GM21367 (cell line): Measurements from ENCODE around the gene FBP2.
"Not testable (repeated sequence)": the region's sequence is repeated elsewhere in the genome, so short reads cannot be mapped to it uniquely, and the experiment has no call there.

Source experiments
- ATAC-seq: cut with Tn5 transposase; IDR thresholded peaks from one replicate; pipeline ENCODE4 v1.9.1; 2021; ENCODE audit not compliant: unreplicated experiment

FBP2 gene

GRCh38 chr9:94564279-94564678 lies 29.3 kb downstream of the FBP2 start:
- not testable (repeated sequence) for ATAC-seq

GRCh38 chr9:94563548-94563947 lies 30.1 kb downstream of the FBP2 start:
- ATAC-seq: no peak

GRCh38 chr9:94560237-94560636 lies 33.4 kb downstream of the FBP2 start:
- no peak for ATAC-seq

DNA sequence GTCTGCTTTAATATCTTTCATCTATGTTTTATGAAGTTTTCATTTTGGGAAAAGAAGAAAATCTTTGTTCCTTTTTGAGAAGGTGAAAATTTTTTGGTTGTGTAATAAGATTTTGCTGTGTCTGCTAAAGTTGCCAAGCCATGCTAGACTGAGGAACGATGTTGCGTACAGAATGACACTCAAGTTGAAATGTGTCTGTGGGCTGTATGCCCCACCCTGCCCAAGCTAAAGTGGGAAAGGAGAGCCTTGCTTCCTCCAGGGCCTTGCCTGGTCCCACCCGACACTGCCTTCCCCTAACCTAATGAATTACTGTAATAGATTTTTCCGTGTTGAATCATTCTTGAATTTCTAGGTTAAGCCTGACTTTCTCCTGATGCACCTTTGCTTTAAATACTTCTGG lies 36.2 kb downstream of the FBP2 start:
- no peak for ATAC-seq

DNA sequence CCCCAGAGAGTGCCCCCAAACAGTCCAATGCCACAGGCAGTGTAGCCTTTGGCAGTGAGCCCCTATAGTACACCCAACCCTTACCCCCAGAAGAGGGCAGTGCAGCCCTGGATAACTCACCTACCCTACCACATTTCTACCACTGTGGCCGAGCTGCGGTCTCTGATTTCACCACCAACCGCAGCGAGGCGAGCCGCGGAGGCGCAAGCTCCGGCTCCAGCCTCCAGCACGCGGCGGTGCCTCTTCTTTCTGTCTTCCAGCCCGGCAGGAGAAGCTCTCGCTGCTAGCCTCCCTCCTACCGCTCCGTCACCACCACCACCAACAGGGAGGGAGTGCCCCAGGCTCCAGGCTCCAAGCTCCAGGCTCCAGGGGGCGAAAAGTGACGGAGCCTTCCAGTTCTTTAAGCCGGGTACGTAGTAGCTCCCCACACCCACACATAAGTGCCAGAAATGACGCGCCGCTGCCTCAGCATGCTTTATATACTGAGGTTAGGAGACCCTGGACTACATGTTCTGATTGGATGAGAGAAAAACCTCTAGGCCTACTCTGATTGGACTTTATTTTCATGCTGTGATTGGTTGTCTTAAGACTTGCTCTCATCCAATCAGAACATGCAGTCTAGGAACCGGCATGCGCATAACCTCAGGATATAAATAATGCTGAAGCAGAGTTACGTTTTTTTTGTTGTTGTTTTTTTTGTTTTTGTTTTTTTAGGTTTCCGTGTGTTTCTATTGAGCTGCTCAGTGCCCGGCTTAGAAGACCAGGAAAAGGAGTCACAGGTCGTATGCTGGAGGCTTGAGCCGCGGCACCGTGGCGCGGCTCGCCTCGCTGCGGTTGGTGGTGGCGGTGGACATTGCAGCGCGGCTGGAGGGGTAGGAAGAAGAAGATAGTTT lies 38.9 kb downstream of the FBP2 start, which contains the start of gene PCAT7:
Gene PCAT7, plus strand, starts transcription at position 645 of the 893 bp plus-strand sequence.
- no peak for ATAC-seq

- ATAC-seq: no peak
Observed at GRCh38 chr9:94554078-94554438, 39.6 kb downstream of the FBP2 start.

DNA sequence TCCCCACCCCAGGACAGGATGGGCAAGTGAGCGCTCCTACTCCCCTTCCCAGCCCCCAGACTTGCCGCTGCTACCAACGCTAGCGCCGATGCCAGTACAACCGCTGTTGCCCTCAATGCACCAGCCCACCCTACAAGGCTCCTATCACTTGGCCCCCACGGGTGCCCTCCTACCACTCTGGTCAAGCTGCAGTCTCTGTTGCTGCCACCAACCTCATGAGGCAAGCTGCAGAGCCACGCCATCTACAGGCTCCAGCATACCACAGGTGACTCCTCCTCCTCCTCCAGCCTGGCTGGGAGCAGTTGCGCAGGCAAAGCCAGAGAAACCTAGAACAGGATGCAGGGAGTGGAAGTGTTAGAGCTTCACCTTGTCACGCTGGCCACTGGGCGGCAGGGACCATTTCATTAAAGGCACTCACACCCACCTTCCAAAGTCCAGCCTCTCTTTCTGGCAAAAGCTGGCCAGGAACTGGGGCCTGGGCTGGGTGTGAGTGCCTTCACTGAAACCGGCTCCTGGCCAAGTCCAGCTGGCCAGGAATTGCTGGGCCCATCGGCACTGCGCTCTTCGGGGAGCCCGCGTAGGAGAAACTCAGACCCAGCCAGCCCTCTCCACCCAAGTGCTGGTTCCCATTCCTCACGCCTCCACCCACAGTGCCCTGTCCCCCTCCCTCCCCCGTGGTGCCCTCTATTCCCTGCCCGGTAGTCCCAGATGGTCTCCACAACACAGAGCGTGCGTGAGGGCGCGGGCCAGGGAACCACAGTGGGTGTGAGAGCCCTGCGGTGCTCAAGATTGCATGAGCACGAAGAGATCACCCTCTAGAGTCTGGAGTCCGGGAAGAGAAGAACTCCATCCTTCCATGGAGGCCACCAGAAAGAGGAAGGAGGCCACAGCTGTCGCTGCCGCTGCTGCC lies 40.3 kb downstream of the FBP2 start:
- ATAC-seq: no peak

DNA sequence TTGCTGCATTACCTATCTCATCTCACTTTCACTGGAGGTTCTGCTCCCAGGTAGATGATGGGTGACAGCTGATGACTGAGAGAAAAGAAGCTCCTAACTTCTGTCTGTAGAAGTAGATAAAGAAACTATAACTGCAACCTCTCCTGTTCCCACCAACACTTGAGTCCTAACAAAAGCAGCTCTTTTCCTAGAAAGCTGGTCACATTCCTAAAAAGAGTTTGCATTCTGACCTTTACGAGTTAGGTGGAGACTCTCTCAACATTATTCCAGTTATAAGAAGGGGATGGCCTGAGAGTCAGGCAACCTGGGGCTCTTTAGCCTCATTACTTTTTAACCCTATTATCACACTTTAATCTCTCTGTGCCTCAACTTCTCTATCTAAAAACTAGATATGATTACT lies 47.7 kb downstream of the FBP2 start:
- ATAC-seq: no peak

DNA sequence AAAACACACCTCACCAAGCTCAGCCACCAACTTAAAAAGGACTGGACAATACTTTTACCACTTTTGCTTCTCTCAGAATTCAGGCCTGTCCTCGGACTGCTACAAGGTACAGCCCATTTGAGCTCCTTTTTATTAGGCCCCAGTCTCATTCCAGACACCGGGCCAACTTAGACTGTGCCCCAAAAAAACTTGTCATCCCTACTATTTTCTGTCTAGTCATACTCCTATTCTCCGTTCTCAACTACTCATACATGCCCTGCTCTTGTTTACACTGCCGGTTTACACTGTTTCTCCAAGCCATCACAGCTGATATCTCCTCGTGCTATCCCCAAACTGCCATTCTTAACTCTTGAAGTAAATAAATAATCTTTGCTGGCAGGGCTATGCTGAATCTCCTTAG lies 49.3 kb downstream of the FBP2 start:
- not testable (repeated sequence) for ATAC-seq

GRCh38 chr9:94538908-94539307 lies 54.7 kb downstream of the FBP2 start:
- no peak for ATAC-seq

GRCh38 chr9:94534901-94535300 lies 58.7 kb downstream of the FBP2 start:
- no peak for ATAC-seq

DNA sequence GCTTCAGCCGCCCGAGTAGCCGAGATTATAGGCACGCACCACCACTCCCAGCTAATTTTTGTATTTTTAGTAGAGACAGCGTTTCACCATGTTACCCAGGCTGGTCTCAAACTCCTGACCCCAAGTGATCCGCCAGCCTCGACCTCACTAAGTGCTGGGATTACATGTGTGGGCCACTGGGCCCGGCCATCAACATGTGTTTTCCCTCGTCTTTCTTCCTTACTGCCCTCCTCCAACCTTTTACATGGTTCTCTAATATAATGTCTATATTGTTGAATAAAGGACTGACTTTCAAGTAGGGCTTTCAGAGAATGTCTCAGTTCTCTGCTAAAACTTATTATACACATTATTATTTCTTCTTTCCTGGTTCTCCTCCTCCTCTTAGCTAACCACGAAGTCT lies 60.0 kb downstream of the FBP2 start:
- no peak for ATAC-seq

DNA sequence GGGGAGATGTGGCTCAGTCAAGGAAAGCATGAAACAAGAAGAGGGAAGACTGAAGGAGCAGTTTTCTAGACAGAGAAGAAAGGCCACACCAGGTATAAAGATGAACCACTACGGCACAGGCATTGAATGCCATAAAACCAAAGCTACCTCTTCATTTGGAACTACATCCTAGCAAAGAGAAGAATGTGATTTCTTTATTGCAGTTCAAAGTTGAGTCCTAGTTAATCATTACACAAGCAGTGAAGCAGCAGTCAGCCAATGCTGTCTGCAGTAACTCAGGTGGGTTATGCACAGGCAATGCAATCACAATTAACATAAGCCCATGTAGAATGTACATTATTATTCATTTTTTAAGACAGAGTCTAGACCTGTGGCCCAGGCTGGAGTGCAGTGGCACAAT lies 60.5 kb downstream of the FBP2 start:
- no peak for ATAC-seq

GRCh38 chr9:94528886-94529285 lies 64.7 kb downstream of the FBP2 start:
- ATAC-seq: no peak

- ATAC-seq: no peak
Observed at GRCh38 chr9:94526951-94527350, 66.7 kb downstream of the FBP2 start.

DNA sequence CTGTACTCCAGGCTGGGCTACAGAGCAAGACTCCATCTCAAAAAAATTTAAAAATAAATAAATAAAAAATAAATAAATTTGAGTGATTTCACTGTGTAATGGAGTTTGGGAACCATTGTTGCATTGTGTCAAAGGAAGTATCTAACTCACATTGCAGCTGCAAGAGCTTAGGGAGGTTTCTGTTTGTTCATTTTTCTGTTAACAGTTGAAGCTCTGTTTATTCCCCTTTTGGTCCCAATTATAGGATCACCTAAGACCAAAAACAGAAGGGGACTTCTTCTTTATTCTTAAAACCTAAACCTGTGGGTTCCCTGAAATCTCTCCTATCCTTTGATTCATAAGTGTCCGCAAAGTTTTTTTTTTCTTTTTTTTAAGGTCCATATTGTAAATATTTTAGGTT lies 67.4 kb downstream of the FBP2 start:
- no peak for ATAC-seq

DNA sequence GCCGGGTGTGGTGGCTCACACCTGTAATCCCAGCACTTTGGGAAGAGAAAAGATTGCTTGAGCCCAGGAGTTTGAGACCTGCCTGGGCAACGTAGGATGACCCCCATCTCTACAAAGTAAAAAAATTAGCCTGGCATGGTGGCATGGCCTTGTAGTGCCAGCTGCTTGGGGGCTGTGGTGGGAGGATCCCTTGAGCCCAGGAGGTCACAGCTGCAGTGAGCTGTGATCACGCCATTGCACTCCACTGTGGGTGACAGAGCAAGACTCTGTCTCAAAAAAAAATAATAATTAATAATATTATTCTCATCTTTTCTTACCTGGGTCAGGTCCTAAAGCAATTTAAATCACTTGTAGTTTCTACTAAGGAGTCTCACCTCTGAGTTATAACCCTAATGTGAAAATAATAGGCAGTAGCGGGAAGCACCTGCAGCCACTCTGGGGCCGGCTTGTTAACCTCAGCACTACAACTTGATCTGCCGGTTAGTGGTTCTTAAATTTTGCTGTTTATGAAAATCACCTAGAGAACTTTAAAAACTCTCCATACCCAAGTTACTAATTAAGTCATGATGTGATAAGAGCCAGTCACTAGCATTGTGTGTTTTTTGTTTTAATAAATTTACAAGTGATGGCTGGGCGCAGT lies 68.1 kb downstream of the FBP2 start:
- ATAC-seq: no peak

- ATAC-seq: no peak
Observed at GRCh38 chr9:94517254-94517653, 76.4 kb downstream of the FBP2 start.

DNA sequence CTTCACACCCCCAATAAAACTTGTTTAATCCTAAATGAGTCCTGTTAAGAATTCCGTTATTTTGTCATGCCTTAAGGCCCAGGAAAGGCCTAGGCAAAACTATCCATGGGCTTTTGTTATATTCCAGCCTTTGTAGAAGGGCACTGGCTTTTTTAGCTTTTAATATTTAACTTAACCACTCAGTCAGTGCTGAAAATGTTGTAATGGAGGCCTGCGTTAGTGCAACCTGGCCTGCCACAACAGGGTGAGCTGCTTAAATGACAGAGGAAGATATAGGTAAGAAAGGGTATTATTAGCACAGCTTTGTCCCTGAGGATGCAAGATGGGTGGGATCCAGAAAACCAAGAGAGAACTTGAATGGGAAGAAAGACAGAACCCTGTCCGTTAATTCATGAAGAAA lies 78.9 kb downstream of the FBP2 start:
- no peak for ATAC-seq

DNA sequence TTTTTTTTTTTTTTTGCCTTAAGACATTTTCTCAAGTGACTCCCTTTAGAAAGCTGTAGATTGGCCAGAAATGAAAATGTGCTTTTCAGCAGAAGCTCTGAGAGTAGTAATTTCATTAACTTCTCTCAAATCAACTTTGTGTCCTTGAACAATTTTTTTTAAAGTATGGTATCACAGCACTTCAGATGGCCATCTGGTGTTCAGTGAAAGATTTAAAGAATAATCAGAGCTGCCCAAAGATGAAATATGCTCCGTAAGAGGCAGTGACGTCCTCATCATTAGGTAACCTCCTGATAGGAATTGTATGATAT lies 81.7 kb downstream of the FBP2 start:
- no peak for ATAC-seq

- no peak for ATAC-seq
Observed at GRCh38 chr9:94511134-94511954, 82.3 kb downstream of the FBP2 start.
